ENCODE data around the gene NME7. TPM values are rescaled to one million over a fixed set of nuclear protein-coding genes. Genes with fewer than 3 reads are reported as not detected.

NME7 gene
- polyA plus RNA-seq, 1 of the 3 experiments (the other 2 are of a cell fraction) = 13.7 TPM

GRCh38 chr1:169121146-169121923, 246.3 kb downstream of the NME7 start:
- Histone ChIP-seq H3F3A (replicated peaks; ENCODE audit: insufficient read depth) (no peaks in the 10 kb centered on the region), H3K36me3 (replicated peaks in 1 of 2; ENCODE audit: control insufficient read depth in 1 of 2, insufficient read depth in 2 of 2, low read length in 1 of 2) (peaks cover 33 to 85% of the 10 kb centered on the region in 2 experiments), H3K79me2 (ENCODE audit: insufficient read depth) (peaks cover 68% of the 10 kb centered on the region), H3K9me2 (no peaks in the 10 kb centered on the region), H4K20me1 (ENCODE audit: insufficient read depth) (no peaks in the 10 kb centered on the region), H3K4me2 (no peak overlapping the region), H3K4me1 (ENCODE audit: control insufficient read depth in 1 of 2, insufficient read depth in 2 of 2, low read depth in 1 of 2, low read length in 1 of 2) (peaks cover 7 to 36% of the 10 kb centered on the region in 2 experiments), H3K9me3 (no peaks in the 10 kb centered on the region), H2AFZ (ENCODE audit: low read depth) (no peak overlapping the region), H3K4me3 (ENCODE audit: low read depth in 2 of 2, low read length in 1 of 2) (no peak overlapping the region), H3K27me3 (ENCODE audit: insufficient read depth) (no peaks in the 10 kb centered on the region), H3K27ac (ENCODE audit: low read depth in 2 of 2, low read length in 1 of 2) (no peak overlapping the region), H3K9ac (no peak overlapping the region)
- WGBS (ENCODE audit: low lambda C conversion rate) = 91% methylated on average over 6 of the region's 6 CpGs
- ChIA-PET POLR2A (no interaction called here), CTCF (interaction anchor here (0.9 to 1.4 kb wide), 2 partner anchors 12 to 518 kb away, joined by 3 read pairs; no protein-coding TSS in a partner anchor)
- no peak for DNase-seq
- TF ChIP-seq ZBTB33 (IDR thresholded peaks at IDR 0.05; ENCODE audit: borderline replicate concordance, low read depth) (no peak), TCF12 (IDR thresholded peaks at IDR 0.05) (no peak), FOXJ3 (CRISPR knock-in tag; IDR thresholded peaks at IDR 0.05) (no peak), YY1 (IDR thresholded peaks at IDR 0.05; ENCODE audit: low read depth) (no peak), USF2 (IDR thresholded peaks at IDR 0.05; ENCODE audit: borderline replicate concordance, low read depth, low read length) (no peak), RCOR1 (IDR thresholded peaks at IDR 0.05; ENCODE audit: low read length) (no peak), GATA2 (CRISPR knock-in tag; IDR thresholded peaks at IDR 0.05) (no peak), CHD2 (IDR thresholded peaks at IDR 0.05; ENCODE audit: low read length, partially characterized antibody) (no peak), IRF3 (IDR thresholded peaks at IDR 0.05; ENCODE audit: low read depth, low read length) (no peak), SMC3 (IDR thresholded peaks at IDR 0.05; ENCODE audit: low read depth, low read length) (no peak), GABPA (IDR thresholded peaks at IDR 0.05; ENCODE audit: low read depth) (no peak), FOXM1 (IDR thresholded peaks at IDR 0.05; ENCODE audit: low read depth) (no peak), FOSL2 (IDR thresholded peaks at IDR 0.05; ENCODE audit: borderline replicate concordance, low read depth) (no peak), MEF2A (IDR thresholded peaks at IDR 0.05; ENCODE audit: borderline replicate concordance, low read depth) (no peak), RXRA (IDR thresholded peaks at IDR 0.05; ENCODE audit: borderline replicate concordance, low read depth) (no peak), TEAD4 (IDR thresholded peaks at IDR 0.05; ENCODE audit: borderline replicate concordance, insufficient read depth) (no peak), RAD21 (IDR thresholded peaks at IDR 0.05; ENCODE audit: low read length) (no peak)

Measured in SK-N-SH (cell line).